Stimulated activated CD4-positive, alpha-beta T cell treated with anti-CD3 and anti-CD28 coated beads, TNF-alpha, amount 100 ng/mL, for 48 hours (primary cell): Measurements from ENCODE around the gene UBE3B.

Experiments used
- DNase-seq, 3 donors: peaks; one replicate each; pipeline ENCODE4 v3.0.0-alpha.2; 2020; ENCODE audit warnings: low read depth in 3 of 3

The UBE3B gene

DNA sequence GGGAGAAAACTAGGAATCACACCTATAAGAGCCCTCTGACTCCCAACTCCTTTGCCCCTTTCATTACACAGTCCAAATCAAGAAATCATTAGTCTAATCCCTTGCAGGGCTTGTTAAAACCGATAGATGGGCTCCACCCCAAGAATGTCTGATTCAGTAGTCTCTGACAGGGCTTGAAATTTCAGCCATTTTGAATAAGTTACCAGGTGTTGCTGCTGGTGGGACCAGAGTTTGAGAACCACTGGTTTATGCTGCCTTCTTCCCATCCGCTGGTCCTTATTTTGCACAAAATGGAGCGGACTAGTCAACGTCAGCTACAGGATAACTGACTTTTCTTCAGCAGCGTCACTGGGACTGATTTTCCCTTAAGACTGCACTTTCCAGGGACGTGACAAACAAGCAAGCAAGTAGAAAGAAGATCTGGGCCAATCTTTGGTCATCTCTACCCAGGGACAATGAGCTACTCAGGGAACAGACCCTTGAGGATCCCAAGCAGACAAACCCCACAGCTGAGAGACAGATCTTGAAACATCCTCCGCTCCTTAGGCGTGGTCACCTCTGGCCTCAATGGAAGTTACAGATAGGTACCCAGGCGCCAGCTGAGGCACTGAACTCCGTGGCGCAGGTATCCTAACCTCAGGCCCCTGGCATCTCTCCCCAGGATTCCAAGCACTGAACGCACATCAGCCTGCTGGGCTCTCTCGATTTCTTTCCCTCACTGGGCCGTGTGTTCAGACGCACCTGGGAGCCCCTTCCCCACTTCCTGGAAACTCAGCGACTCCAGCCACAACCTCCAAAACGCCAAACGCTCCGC, 1.2 kb upstream of the UBE3B start:
- DNase-seq: no peak

DNA sequence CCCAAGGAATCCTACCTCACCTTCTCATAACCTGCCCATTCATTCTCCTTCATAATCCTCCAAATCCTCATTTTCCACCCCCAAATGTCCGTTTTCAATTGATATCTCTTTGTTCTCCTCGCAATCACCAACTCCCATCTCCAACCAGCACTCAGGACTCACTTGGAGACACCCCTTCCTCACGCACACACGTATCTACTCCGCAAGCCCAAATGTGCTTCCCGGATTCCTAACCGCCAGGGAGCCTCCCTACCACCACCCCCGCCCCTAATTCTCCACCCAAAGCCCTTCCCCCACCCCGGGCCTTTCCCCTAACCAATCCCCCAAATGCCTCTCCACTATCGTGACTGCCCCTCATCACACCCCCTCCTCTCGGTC, 638 bp upstream of the UBE3B start:
- DNase-seq: no peak

DNA sequence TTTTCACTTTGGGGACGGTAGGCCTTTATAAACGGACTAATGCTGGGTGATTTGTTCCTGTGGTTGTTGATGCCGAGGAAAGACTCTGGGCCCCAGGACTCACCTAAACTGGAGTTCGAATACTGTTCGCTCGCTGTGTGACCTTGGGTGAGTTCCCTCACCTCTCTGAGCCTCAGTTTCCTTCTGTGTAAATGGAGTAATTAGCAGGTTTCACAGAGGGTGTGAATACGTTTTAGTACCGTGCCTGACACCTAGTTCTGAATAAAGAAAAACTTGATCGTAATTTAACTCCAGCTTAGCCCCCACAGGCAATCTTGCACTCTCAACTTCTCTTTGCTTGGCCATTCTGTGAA, 505 bp downstream of the UBE3B start:
- no peak for DNase-seq

DNA sequence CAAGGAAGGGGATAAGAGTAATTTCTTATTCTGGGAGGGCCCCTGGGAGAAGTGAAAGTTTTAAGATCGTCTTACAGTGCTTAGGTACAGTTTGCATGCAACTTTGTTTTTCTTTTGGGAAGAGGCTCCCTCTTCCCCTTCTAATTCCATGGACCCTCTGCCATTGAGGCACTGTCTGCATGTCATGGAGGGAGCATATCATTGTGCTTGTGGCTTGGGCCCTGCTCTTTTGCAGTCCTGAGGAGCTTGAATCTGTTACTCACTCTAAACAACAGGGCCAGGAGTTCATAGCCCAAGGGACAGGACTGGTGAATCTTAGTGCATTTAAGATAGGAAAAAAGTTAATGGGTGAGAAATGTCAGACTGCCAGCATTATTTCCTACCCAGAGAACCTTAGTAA, 2.3 kb downstream of the UBE3B start:
- DNase-seq: no peak

DNA sequence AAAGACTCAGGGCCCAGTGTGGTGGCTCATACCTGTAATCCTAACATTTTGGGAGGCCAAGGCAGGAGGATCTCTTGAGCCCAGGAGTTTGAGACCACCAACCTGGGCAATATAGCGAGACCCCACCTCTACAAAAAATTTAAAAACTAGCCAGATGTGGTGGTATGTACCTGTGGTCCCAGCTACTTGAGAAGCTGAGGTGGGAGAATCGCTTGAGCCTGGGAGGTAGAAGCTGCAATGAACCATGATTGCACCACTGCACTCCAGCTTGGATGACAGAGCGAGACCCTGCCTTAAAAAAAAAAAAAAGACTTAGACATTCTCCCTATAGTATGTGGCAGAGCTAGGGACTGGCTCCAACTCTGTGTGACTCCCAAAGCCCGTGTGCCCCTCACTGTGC, 2.9 kb downstream of the UBE3B start:
- DNase-seq: no peak

DNA sequence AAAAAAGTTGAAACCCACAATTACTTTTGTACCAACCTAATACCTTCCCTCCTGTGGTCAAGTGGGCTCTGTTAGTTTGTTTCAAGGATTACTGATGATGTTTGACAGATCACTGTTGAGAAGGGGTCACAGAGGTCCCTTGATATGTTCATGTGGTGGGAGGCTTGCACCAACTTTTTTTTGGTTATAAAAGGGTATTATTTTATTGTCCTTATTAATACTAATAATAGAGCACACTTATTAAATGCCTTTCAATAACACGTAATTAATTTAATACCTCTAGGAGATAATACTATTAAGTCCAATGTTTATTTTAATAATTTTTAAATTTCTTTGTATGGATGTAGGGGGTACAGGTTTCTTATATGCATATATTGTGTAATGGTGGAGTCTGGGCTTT, 4.4 kb downstream of the UBE3B start:
- no peak for DNase-seq

DNA sequence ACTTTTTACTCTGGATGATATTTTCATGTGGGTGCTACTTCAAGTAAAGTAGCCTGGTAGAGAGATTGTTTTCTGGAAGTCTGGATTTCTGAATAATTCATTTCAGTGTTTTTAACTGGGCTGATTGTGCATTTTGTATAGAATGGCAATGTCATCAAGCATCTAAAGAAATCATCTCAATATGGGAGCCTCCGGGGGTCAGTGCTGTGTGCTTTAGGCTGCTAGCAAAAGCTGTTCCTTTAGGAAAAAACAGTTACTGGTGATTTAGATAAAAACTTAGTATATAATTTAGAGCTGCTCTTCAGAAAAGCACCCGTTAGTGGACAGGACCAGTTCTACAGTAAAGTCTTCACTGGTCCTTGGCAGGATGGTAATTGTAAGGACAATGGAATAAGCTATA, 5.1 kb downstream of the UBE3B start:
- DNase-seq: no peak

DNA sequence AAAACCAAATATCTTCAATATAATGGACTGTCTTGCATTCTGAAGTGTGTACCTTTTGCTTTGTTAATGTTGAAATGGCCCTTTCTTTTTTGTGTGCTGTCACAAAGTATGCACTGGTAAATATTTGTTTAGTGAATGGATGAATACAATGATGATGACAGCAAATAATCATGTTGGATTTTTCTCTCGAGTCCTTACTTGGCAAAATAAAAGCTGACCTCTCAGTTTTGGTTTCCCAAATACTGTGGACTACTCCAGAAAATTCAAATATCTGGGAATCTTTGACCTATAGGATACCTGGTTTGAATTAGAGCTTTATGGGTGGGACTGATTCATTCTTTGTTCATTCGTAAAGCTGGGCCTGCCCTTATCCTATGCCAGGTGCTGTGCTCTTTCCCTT, 5.5 kb downstream of the UBE3B start:
- no peak for DNase-seq

DNA sequence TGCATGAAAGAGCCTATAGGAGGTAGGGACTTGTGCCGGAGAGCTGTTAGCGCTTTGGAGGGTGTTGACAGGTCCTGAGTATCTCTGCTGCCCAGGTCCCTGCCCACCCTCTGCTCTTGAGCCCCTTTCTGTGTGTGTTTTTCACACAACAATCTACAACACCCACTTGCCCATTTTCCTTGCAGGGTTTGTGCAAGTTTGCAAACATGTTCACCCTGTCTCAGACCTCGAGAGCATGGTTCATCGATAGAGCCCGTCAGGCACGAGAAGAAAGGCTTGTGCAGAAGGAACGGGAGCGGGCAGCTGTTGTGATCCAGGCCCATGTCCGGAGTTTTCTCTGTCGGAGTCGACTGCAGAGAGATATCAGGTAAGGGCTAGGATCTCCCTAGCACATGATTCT, 5.9 kb downstream of the UBE3B start:
- no peak for DNase-seq

DNA sequence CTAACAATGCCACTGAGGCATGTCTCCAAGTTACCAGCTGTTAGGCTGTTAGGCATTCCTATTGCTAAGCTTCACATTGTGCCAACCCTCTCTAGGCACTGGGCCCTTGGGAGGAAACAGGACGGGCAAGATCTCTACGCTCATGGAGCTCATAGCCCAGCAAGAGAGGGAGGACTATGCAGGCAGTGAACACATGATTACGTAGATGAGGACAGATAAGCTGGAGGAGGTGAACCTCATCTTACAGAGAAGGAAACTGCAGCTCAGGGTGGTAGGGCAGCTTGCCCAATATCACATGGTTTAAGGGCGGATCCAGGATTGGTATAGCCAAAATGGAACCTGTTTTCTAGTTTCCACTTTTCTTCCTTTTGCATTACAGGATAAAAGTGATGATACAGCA, 7.8 kb downstream of the UBE3B start:
- no peak for DNase-seq

DNA sequence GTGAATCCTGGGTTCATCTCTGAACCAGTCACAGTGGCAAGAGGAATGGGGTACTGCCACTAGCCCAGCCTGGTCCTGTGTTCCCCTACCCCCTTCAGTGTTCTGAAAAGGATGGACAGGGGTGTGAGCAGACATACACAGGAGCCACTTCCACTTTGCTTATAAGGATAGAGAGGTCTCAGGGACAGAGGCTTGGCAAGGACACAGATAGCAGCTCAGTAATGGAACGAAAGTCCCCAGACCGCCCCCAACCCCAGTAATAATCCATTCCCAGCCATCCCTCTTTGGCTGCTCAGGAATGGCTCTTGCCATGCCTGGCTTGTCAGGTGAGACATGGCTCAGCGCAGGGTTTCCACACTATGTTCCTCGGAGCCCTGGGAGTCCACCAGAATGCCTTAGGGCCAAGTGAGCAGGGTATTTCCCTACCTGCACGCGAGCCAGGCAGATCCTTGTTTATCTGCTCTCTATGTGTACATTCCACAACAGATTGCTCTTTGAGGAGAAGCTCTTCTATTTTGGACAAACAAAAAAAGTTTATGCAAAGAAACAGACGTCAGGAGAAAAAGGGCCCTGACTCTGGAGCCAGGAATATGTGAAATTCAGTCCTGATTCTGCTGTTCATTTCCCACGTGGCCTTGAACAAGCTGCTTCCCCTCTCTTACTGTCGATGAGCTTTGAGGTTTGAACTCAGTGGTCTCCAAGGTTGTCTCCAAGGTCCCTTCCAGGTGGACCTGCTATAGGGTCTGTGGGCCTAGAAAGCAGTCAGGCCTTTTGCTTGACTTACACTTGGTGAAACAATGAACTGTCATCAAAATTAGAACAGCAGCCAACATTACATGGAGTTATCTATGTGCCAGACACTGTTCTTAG, 10.0 kb downstream of the UBE3B start:
- DNase-seq: no peak

DNA sequence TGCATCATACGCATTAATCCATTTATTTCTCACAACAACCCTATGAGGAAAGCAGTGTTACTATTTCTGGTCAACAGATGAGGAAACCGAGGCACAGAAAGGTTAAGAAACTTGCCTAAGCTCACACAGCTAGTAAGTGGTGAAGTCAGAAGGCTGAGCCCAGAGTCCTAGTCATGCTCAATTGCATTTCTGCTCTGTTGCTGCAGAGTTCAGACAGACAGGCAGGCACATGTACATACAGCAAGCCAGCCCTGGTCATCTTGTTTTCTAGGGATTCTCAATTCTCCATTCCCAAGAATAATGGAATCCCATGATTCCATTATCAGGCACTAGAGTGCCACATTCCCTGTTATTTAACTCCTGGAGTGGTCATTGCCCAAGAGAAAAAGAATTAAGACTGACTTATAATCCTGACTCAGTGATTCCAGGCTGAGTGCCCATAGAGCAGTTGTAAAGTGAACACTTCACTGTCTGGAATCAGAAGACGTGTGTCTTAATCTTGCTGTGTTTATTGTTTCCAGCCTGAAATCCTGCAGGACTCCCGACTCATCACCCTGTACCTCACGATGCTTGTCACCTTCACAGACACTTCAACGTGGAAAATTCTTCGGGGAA, 10.7 kb downstream of the UBE3B start:
- DNase-seq: no peak

DNA sequence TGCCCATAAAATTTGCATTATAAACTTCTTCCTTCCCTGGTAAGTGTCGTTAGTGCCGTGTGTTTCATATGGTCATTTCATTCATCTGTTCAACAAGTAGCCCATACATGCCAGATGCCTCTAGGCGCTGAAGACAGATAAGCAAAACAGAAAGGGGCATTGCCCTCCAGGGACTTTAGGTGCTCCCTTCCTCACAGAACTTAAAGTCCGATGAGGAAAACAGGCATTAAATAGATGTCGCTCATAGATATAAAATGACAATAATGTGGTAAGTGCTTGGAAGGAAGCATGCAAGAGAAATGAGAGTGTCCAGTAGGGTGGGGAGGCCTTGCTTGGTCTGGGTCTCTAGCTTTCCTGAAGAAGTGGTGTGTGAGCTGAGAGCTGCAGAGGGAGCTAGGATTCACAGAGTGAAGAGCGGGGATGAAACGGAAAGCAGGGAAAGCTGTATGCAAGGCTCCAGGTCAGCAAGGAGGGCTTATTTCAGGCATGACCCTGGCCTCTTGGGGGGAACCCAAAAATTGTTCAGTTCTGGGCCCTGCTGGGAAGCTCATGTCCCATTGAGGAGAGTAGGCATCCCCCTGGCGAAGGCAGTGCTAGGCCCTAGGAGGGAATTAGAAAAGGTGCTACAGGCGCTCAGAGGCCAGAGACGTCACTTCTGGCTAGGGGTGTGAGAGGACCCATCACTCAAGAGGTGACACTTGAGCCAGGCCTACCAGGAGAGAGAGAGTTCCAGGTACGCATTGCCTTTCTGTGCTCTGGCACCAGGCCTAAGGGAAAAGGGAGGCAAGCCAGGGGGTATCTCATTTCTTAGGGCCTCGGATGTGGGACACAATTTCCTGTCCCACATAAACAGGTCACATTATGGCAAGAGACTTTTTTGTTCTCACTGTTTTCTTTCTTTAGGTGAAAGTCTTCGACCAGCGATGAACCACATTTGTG, 11.9 kb downstream of the UBE3B start:
- no peak for DNase-seq

DNA sequence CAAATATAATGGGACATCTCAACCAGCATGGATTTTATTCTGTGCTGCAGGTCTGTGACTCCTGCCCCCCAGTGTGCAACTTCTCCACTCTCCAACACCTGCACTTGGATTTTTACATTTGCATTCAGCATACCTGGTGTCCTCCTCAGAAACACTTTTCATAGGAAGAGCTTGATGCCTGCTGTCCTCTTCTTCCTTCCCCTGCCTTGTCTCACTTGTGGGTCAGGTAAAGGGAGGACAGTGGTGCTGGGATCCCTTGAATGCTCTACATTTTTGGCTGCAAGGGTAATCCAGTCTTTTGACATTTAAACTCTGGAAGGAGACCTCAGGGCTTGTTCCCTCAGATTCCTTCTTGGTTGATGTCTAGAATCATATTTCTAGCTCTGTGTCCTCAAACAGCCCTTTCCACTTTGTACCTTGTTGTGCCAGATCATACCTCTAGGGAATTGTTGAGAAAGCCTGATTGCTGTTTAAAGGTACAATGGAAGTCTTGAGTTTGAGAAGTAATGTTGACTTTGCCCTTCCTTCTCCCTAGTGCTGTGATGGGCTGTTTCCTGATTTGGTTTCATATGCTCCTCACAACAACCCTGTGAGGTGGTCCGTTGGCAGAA, 12.6 kb downstream of the UBE3B start:
- DNase-seq: no peak

DNA sequence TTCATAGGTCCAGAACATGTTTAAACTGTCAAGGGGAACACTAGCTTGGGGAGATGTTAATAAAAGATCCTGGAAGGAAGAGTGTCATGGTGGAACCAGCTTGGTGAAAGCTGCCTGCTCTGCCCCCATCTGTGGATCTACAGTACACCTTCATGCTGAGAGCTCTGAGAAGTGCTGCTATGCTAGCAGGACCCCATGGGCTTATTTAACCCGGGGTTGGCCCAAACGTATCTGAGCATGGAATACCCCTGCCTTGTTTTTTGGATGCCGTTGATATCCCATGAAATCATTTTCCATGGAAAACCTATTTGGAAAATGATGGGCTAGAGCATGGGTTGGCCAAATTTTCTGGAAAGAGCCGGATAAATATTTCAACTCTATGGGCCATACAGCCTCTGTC, 14.2 kb downstream of the UBE3B start:
- DNase-seq: no peak

DNA sequence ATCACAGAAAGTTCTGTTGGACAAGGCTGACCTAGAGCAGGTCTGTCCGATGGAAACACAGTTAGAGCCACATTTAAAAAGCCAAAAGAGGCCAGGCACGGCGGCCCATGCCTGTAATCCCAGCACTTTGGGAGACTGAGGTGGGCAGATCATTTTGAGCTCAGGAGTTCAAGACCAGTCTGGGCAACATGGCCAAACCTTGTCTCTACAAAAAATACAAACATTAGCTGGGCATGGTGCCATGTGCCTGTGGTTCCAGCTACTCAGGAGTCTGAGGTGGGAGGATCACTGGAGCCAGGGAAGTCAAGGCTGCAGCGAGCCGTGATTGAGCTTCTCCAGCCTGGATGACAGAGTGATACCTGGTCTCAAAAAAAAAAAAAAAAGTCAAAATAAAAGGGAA, 14.9 kb downstream of the UBE3B start:
- no peak for DNase-seq

DNA sequence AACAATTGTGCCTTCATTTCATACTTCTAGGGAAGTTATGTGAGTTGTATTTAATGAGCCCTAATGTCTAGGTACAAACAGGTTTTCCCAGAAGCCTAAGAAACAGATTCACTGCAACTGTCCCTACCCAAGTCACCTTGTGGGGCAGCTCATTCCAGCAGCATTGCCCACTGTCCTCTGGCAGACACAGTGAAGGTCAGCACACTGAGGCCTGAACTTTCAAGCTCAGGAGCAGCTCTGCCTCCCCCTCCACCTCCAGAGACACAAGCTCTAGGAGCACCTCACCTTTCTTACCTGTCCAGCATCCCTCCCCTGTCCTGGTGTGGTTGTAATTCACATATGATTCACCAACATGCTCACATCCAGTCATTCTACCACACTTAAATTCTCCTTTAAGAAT, 15.7 kb downstream of the UBE3B start:
- no peak for DNase-seq

DNA sequence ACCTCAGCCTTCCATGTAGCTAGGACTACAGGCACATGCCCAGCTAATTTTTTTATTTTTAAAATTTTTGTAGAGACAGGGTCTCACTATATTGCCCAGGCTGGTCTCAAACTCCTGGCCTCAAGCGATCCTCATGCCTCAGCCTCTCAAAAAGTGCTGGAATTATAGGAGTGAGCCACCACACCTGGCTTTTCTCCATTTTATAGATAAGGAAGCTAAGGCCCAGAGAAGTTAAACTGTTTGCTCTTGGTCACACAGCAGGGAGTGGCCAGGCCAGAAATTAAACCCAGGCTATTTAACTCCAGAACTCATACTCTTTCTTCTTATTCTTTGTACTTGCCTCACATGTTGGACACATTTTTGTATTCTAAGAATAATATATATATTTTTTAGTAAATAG, 16.5 kb downstream of the UBE3B start:
- DNase-seq: no peak

DNA sequence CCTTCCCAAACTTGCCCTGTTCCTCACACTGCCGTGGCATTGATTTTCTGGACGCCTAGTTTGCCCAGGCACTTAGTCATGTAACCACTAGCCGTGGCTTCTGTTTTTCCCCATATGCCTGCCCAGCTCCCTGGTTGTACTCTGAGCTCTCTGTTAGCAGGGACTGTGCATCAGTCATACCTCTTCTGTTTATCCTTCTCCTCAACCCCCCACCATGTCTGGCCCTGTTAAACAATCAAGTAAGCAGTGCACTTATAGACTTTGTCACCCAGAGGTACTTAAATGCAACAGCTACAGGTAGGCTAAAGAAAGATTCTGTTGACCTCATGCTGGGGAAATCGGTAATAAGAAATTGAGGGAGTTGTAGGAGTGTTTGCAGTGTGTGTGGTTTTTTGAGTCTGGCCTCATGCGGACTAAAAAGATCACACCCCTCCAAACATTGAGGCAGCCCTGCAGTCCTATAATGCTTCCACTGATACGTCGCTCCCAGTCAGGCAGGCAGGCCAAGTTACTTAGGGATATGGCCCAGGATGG, 17.0 kb downstream of the UBE3B start:
- DNase-seq: no peak

DNA sequence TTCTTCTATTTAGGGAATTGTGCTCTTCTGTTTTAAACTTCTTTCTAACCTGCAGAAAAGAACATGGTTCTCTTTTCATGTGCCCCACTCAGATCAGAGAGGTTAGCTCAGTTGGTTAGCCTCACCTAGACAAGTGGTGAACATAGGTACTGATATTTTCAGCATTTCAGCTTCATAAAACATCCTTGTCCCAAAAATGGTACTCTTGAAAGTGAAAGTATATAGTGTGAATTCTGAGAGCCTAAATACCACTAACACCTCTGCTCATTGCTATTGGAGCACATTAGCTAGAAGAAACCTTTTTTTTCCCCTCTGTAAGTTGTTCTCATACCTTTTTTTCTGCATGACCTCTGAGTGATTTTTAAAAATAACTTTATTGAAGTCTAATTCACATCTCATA, 17.6 kb downstream of the UBE3B start:
- DNase-seq: no peak

DNA sequence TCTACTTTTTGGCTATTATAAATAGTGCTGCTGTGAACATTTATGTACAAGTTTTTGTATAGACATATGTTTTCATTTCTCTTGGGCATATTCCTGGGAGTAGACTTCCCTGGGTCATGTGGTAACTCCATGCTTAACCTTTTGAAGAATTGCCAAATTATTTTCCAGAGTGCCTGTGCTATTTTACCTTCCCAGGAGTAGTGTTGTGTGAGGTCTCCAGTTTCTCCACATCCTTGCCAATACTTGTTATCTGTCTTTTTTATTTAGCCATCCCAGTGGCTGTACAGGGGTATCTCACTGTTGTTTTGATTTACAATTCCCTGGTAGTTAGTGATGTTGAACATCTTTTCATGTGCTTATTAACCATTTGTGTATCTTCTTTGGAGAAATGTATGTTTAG, 18.9 kb downstream of the UBE3B start:
- DNase-seq: no peak
